H1 (cell line): ENCODE data around the gene PPP2R2C.
A peak's percentile ranks its signal among the peaks of the same experiment; 100 is the strongest.

Source experiments
- CBX5 ChIP-seq: fragments of 300-800, 300-1000 bp; sonication (generic); IDR thresholded peaks from 2 replicates; pipeline ENCODE4 v1.7.1; 2016; ENCODE audit warnings: antibody characterized with exemption, low read length, low read depth
- CHD2 ChIP-seq: IDR thresholded peaks from 2 replicates; pipeline ENCODE4 v1.6.1; 2012; ENCODE audit warnings: low read length, improper control_type of control experiment
- EP300 ChIP-seq, 2 experiments: IDR thresholded peaks; 1 replicate in 1 of 2; 2 replicates in 1 of 2; pipeline ENCODE4 v1.6.1; 2011 to 2012; ENCODE audit warnings: low read depth in 2 of 2, low read length in 2 of 2, mild to moderate bottlenecking in 2 of 2, borderline replicate concordance in 1 of 2, inconsistent platforms in 1 of 2, moderate library complexity in 1 of 2
- KDM1A ChIP-seq: fragments of 200-600, 300-600 bp; sonication (generic); IDR thresholded peaks from 2 replicates; pipeline ENCODE4 v1.7.1; 2016; ENCODE audit warnings: mild to moderate bottlenecking, low read length, borderline replicate concordance
- NANOG ChIP-seq: IDR thresholded peaks from 2 replicates; pipeline ENCODE4 v1.6.1; 2011; ENCODE audit warnings: low read length, low read depth, mild to moderate bottlenecking, inconsistent platforms; ENCODE audit not compliant: insufficient read depth, poor library complexity, severe bottlenecking
- POLR2A ChIP-seq, 2 experiments: IDR thresholded peaks; 1 replicate in 1 of 2; 2 replicates in 1 of 2; pipeline ENCODE4 v1.6.1; 2011; ENCODE audit warnings: low read depth in 2 of 2, low read length in 2 of 2, mild to moderate bottlenecking in 2 of 2; ENCODE audit errors: control extremely low read depth in 1 of 2
- POLR2AphosphoS5 ChIP-seq: IDR thresholded peaks from 2 replicates; pipeline ENCODE4 v1.6.1; 2011; ENCODE audit warnings: low read depth, low read length
- RFX5 ChIP-seq: IDR thresholded peaks from 2 replicates; pipeline ENCODE4 v1.6.1; 2011; ENCODE audit warnings: low read depth, low read length, improper control_type of control experiment, borderline replicate concordance
- RNF2 ChIP-seq: fragments of 200-900, 300-1000 bp; sonication (generic); IDR thresholded peaks from 2 replicates; pipeline ENCODE4 v1.7.1; 2016; ENCODE audit warnings: borderline replicate concordance, low read depth, mild to moderate bottlenecking, antibody characterized with exemption, low read length; ENCODE audit not compliant: poor library complexity, severe bottlenecking; ENCODE audit errors: missing control alignments
- TF ChIP-seq, protein P1 (sequence below), 3 experiments: IDR thresholded peaks; 1 replicate in 2 of 3; 2 replicates in 1 of 3; pipeline versions ENCODE4 v1.5.1 to v1.6.1; 2011; ENCODE audit warnings: low read length in 3 of 3, mild to moderate bottlenecking in 3 of 3, inconsistent platforms in 2 of 3, low read depth in 1 of 3, moderate library complexity in 1 of 3; ENCODE audit not compliant: insufficient read depth in 1 of 3; ENCODE audit errors: control extremely low read depth in 1 of 3
- TF ChIP-seq, protein P2 (sequence below): IDR thresholded peaks from 2 replicates; pipeline ENCODE4 v1.6.1; 2012; ENCODE audit warnings: inconsistent platforms

DNA sequence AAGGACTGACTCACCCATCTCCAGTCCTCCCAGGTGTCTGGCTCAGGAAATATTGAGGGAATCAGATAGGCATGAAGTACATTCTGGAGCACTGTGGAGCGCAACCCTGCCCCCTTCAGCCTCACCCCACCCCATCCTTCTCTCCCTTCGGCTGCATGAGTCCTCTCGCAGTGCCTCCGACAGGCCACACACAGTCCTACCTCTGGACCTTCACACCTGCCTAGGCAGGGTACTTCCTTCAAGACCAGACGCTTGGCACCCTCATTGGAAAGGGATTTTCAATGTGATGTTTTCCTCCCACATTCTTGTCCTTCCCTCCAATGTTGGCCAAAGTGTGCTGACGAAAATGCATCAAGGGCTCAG, 26.8 kb upstream of the PPP2R2C start:
- TF ChIP-seq EP300 (IDR thresholded peaks at IDR 0.05; ENCODE audit: borderline replicate concordance in 1 of 2, low read depth in 2 of 2, low read length in 2 of 2): no peak
- TF ChIP-seq, protein P1, sequence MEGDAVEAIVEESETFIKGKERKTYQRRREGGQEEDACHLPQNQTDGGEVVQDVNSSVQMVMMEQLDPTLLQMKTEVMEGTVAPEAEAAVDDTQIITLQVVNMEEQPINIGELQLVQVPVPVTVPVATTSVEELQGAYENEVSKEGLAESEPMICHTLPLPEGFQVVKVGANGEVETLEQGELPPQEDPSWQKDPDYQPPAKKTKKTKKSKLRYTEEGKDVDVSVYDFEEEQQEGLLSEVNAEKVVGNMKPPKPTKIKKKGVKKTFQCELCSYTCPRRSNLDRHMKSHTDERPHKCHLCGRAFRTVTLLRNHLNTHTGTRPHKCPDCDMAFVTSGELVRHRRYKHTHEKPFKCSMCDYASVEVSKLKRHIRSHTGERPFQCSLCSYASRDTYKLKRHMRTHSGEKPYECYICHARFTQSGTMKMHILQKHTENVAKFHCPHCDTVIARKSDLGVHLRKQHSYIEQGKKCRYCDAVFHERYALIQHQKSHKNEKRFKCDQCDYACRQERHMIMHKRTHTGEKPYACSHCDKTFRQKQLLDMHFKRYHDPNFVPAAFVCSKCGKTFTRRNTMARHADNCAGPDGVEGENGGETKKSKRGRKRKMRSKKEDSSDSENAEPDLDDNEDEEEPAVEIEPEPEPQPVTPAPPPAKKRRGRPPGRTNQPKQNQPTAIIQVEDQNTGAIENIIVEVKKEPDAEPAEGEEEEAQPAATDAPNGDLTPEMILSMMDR (IDR thresholded peaks at IDR 0.05; ENCODE audit: control extremely low read depth in 1 of 3, insufficient read depth in 1 of 3, low read depth in 1 of 3, low read length in 3 of 3): peak in 1 of 3 experiments; percentile 21; a peak in 1 of 4 replicates
- TF ChIP-seq RNF2: no peak
- no peak for TF ChIP-seq POLR2AphosphoS5
- TF ChIP-seq, protein P2, sequence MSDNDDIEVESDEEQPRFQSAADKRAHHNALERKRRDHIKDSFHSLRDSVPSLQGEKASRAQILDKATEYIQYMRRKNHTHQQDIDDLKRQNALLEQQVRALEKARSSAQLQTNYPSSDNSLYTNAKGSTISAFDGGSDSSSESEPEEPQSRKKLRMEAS: no peak
- no peak for TF ChIP-seq CHD2
- TF ChIP-seq CBX5: no peak
- no peak for TF ChIP-seq POLR2A (IDR thresholded peaks at IDR 0.05; ENCODE audit: control extremely low read depth in 1 of 2, low read depth in 2 of 2, low read length in 2 of 2)
- TF ChIP-seq KDM1A: no peak
- TF ChIP-seq NANOG: no peak
- TF ChIP-seq RFX5: no peak
